ENCODE results near the gene CCDC61. TPM values are rescaled to one million over a fixed set of nuclear protein-coding genes. Genes with fewer than 3 reads are reported as not detected.

Gene CCDC61
- total RNA-seq, 1 donor from 2014 or later: 31.2 TPM

Other genes starting within 250 kb of the CCDC61 start
- gene SIX5, start 226.2 kb upstream of the CCDC61 start, total RNA-seq: 4.8 and 5.7 TPM in 2 replicates
- 22.0 and 23.4 TPM in 2 replicates for gene DMPK, start 213.0 kb upstream of the CCDC61 start, total RNA-seq
- 44.7 and 45.6 TPM in 2 replicates for gene DMWD, start 202.6 kb upstream of the CCDC61 start, total RNA-seq
- 0.16 and 0.23 TPM in 2 replicates for gene RSPH6A, start 180.2 kb upstream of the CCDC61 start, total RNA-seq
- 121 and 131 TPM in 2 replicates for gene SYMPK, start 132.3 kb upstream of the CCDC61 start, total RNA-seq
- gene FOXA3, start 131.1 kb upstream of the CCDC61 start, total RNA-seq: 0.37 and 0.60 TPM in 2 replicates
- gene IRF2BP1, start 109.3 kb upstream of the CCDC61 start, total RNA-seq: 15.7 and 17.1 TPM in 2 replicates
- 7.3 and 8.6 TPM in 2 replicates for gene MYPOP, start 92.9 kb upstream of the CCDC61 start, total RNA-seq
- gene NANOS2, start 80.7 kb upstream of the CCDC61 start, total RNA-seq: not detected in 2 replicates
- 0.14 TPM in 1 of 2 replicates, not detected in the other for gene NOVA2, start 21.6 kb upstream of the CCDC61 start, total RNA-seq
- not detected in 2 replicates for gene PGLYRP1, start 27.6 kb downstream of the CCDC61 start, total RNA-seq
- gene IGFL4, start 45.5 kb downstream of the CCDC61 start, total RNA-seq: not detected in 2 replicates
- not detected in 2 replicates for gene IGFL3, start 129.2 kb downstream of the CCDC61 start, total RNA-seq
- gene IGFL2, start 152.8 kb downstream of the CCDC61 start, total RNA-seq: 0.46 TPM in 1 of 2 replicates, not detected in the other
- not detected in 2 replicates for gene IGFL1, start 234.3 kb downstream of the CCDC61 start, total RNA-seq